ENCODE results near the gene TBC1D10B.

The TBC1D10B gene

GRCh38 chr16:30372038-30372712 lies 1.9 kb upstream of the TBC1D10B start:
- no peak for DNase-seq (ENCODE audit: low spot score)

DNA sequence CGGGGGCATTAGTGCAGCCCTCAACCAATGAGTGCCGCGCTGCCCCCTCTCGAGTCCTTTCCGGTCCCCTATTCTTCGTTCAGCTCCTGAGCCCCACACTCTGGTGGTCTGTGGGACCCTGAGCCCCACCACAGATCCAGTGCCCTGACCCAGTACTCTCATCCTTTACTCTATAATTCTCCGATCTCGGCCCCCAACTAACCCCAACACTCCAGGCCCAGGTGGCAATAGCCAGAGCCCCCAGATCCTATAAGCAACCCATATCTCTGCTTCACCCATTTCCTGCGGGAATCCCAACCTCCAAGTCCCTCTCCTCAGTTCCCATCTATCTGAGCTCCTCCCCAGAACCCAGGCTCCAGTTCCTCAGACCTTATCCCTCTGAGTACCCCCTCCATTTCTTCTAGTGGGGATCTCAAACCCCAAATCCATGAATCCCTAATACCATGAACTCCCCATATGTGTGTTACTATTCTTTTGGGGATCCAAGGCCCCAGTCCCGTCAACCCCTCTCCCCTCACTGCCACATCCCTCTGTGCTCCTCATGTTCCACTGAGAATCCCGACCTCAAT lies 1.0 kb upstream of the TBC1D10B start:
- no peak for DNase-seq (ENCODE audit: low spot score)

DNA sequence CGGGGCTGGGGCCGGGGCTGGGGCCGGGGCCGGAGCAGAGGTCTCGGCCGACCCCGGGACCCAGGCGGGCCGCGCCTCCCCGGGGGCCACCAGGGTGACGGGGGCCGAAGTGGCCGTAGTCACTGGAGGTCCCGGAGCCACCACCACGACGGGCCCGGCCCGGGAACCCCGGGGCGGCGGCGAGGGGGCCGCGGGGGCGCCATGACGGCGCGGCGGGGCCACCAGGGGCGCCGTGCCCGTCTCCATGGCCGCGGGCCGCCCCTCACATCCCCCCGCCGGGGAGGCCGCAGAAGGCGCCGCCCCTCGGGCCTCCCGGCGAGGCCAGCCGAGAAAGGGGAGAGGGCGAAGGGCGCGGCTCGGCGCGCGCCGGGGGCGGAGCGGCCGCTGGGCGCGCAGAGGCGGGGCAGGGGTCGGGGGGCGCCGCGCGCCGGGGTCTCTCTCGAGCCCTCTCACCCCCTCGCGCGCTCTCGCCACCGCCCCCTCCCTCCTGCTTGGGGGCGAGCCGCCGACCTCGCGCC lies 297 bp downstream of the TBC1D10B start:
- DNase-seq (ENCODE audit: low spot score), result no peak

DNA sequence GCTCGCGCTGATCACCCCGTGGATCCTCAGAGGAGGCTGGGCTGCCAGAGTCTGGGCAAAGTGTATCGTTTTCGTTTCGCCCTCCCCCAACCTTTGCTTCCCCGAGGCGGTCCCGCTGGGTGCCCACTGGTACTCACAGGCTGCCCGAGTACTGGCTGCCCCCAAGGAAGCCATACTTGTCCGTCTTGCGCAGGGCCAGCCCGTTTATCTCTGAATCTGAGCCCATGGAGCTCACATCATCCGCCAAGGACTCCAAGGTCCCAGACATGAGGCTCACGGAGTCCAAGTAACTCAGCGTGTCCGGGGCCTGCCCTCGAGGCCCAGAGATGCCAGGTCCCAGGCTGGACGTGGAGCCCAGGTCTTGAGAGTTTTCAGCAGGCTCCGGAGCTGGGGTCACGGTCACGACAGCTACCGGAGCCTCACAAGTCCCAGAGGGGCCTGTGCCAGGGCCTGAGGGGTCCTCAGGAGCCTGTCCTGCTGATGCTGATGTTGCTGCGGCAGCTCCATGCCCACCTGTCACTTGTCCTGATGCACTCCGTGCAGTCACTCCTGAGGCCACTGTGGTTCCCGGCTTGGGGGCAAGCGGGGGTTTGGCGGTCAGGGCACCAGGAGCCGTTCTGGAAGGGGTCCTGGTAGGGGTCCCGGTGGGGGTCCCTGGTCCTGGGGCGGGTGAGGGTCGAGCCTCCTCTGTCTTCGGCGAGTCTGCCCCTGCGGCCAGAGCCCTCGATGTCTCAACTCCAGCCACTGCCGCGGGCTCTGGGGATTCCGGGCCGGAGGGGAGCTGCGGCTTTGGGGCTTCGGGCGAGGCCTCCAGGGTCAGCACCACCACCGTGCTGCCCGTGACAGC lies 980 bp downstream of the TBC1D10B start:
- no peak for DNase-seq (ENCODE audit: low spot score)

- no peak for DNase-seq (ENCODE audit: low spot score)
These were observed 1.6 kb downstream of the TBC1D10B start for GRCh38 chr16:30368792-30369090.

DNA sequence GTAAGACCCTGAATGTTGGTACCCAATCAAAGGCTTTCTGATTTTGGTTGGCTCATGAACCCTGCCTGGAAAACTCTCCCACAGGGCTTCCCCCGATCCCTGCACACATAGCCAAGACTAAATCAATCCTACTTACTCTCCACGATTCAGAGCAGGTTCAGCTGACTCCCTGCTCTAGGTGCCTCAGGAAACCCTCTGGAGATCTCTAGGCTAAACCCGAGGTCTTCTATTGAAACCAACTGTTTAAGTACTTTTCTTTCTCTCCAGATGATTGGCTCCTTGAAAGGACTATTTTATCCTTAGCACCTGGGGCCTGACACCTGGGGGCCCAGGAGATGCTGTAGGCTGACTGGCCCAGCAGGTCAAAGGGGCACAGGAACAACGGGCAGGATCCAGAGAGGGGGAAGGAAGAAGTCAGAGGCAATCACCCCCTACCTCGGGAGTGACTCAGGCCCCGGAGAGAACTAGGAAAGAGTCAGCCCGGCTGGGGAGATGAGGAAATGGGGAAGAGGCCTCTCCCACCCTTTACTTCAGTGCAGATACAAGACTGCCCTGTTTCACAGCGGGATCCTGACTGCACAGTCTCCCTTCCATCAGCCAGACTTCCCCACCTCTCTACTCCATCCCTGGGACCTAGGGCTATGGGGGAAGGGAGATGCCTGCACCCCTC lies 2.0 kb downstream of the TBC1D10B start:
- no peak for DNase-seq (ENCODE audit: low spot score)

DNA sequence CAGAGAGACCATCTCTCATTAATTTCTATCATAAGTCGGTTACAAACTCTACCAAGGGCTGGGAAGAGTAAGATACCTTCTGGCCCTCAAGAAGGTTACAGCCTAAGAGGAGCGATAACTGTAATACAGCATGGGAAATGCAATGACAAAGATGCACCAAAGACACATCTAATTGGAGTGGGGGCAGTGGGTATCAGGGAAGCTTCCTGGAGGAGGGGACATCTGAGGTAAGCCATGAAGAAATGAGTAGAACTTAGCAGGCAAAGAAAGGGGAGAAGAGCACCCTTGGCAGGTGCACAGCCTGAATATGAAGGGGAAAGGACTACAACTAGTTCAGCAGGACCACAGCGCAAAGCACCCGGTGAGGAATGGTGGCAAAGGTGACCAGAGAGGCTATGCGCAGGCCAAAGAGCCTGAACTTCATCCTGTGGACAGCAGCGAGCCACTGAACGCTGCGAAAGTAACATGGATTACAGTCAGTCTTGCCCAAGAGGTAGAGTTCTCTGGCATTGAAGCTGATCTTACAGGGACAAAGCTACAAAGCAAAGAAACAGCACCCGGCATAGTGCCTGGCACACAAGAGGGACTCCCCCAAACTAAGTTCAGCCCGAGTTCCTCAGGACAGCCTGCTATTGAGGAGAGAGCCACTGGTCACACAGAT lies 2.8 kb downstream of the TBC1D10B start:
- no peak for DNase-seq (ENCODE audit: low spot score)

GRCh38 chr16:30366511-30366910 lies 3.8 kb downstream of the TBC1D10B start:
- DNase-seq (ENCODE audit: low spot score), result no peak

DNA sequence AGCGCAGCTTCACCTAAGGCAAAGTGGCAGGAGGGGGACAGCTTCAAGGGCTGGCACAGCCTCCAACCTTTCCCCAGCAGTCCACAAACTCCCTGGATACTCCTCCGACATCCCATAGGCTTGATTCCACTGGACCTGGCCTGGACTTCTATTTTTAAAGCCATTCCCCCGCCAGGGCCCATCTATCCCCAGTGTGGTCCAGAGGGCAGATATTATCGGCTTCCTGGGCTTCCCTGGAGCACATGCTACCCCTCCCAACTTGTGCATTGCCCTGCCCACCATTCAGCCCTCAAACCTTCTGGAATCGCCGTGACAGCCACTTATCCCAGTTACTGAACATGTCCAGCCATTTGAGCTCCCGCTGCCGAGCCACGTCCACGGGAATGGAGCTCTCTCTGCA lies 5.1 kb downstream of the TBC1D10B start:
- DNase-seq (ENCODE audit: low spot score), result no peak

GRCh38 chr16:30361180-30361579 lies 9.1 kb downstream of the TBC1D10B start:
- no peak for DNase-seq (ENCODE audit: low spot score)

- no peak for DNase-seq (ENCODE audit: low spot score)
These were observed 10.5 kb downstream of the TBC1D10B start for GRCh38 chr16:30359871-30360170.

DNA sequence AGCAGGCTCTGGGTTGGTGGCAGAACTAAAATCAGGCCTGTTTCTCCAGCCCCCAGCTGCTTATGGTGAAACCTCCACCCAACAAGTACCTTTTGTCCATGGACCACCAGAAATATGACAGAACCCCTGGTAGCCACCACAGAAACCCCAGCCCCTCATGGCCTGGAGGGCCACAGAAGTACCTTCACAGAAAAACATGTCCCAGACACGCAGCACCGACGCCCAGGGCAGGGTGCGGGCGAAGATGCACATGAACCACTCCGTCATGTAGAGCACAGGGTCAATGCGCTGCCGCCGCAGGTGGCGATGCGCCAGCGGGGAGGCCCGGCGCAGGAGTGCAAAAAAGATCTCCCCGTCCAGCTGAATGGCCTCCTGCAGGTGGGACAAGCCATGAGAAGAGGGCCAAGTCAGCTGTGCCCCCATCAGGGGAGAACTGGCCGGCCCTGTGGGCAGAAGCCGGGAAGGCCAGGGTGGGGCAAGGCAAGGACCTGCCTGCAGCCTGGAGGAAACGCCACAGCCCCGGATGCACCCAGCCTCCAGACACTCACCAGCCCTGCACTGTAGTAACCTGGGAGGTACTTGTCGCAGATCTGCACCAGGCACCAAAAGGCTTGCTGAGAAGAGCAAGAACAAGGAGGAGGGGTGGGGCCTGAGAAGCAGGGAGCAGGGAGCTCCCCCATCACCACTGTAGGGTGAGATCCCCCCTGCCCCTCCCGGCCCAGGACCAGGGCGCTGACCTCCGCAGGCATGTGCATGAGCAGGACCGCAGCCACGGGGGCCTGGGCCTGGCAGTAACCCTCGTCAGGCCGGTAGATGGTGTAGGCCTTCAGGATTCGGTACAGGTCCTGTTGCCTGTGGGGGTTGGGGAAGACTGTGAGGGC lies 11.1 kb downstream of the TBC1D10B start:
- DNase-seq (ENCODE audit: low spot score), result no peak

- DNase-seq (ENCODE audit: low spot score), result no peak
These were observed 11.7 kb downstream of the TBC1D10B start for GRCh38 chr16:30358577-30358936.

GRCh38 chr16:30357715-30358576 lies 12.3 kb downstream of the TBC1D10B start:
- no peak for DNase-seq (ENCODE audit: low spot score)

DNA sequence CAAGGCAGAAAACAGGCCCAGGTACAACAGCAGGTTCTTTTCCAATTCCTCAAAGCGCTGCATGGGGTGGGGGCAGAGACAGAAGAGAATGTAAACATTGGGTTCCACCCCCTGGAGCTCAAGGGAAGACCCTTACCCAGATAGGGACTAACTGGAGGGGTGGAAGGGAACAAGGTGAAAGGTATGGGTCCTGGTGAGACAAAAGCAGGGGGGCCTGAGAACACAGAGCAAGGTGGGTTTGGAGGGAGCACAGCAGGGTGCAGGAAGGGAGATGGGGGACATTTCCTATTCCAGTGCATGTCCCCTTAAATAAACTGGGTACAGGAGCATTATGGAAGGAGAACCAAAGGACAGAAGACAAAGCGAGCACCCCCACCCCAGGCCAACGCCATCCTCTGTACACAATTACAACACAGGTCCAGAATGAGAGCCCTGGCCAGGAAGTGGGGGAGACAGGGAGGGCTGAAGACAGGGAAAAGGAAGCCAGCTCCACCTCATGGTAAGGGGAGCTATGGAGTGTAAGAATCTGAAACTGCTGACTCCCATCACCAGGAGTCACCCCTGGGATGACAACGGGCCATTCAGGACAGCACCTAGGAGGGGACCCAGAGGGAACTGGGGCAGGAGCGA lies 13.1 kb downstream of the TBC1D10B start:
- DNase-seq (ENCODE audit: low spot score), result peak; percentile 44

DNA sequence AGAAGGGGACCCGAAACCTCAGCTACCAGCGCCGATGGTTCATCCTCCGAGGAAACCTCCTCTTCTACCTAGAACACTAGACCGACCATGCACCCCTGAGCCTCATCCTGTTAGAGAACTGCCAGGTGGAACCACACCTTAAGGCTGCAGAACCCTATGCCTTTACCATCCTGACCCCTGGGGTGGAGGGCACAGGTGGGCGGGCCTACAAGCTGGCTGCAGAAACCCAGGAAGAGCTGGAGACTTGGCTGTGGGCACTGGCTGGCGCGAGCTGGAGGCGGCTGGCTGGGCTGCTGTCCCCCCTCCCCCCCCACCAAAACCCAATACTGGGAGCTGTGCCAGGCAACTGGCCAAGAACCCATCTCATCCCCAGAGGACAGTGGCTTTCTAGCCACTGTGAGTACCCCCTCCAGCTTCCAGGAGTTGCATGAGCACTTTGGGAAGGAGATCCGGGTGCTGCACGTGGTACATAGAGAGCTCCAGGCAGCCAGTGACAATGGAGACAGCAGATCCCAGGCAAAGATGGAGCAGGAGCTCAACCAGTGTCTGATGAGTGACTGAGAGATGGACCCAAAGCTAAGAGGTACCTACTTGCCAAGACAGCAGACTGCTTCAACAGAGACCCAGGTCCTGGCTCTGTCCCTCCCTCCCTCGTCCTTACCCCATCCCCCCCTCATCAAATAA lies 13.8 kb downstream of the TBC1D10B start:
- no peak for DNase-seq (ENCODE audit: low spot score)

GRCh38 chr16:30355954-30356308 lies 14.4 kb downstream of the TBC1D10B start:
- DNase-seq (ENCODE audit: low spot score), result no peak

- peak; percentile 100 for DNase-seq (ENCODE audit: low spot score)
These were observed 14.9 kb downstream of the TBC1D10B start, which contains the start of gene CD2BP2 for GRCh38 chr16:30355144-30355953. CD2BP2 (minus strand) TSS chr16:30355308; CDS start chr16:30354681, 627 bp downstream.

Data from cerebellar cortex (tissue), 1 donor.